Smooth muscle cell (in vitro differentiated cells): ENCODE measurements around the gene SMIM35. TPM values are rescaled to one million over a fixed set of nuclear protein-coding genes. Genes with fewer than 3 reads are reported as not detected.
"Not testable (repeated sequence)": the region's sequence is repeated elsewhere in the genome, so short reads cannot be mapped to it uniquely, and the experiment has no call there.

ENCODE experiments used
- DNase-seq: peaks from one replicate; lab custom pipeline; 2025; ENCODE audit not compliant: unreplicated experiment; lab: John Stamatoyannopoulos, UW
- H2AFZ ChIP-seq: fragments of 200-600 bp; sonication (generic); 2 replicates; pipeline ENCODE4 v1.6.0; 2016; ENCODE audit warnings: antibody characterized with exemption, low read depth, mild to moderate bottlenecking
- H3F3A ChIP-seq: fragments of 200-600 bp; sonication (generic); 2 replicates; pipeline ENCODE4 v1.6.0; 2017; ENCODE audit warnings: antibody characterized with exemption, low read depth
- H3K27ac ChIP-seq: fragments of 200-600 bp; sonication (generic); 2 replicates; pipeline ENCODE4 v1.5.1; 2016; ENCODE audit warnings: low read depth, mild to moderate bottlenecking
- H3K27me3 ChIP-seq: fragments of 200-600 bp; sonication (generic); 2 replicates; pipeline ENCODE4 v1.6.1; 2016; ENCODE audit warnings: low read depth, mild to moderate bottlenecking
- H3K36me3 ChIP-seq: fragments of 200-600 bp; sonication (generic); 2 replicates; pipeline ENCODE4 v1.5.1; 2016; ENCODE audit warnings: low read depth
- H3K4me1 ChIP-seq: fragments of 200-600 bp; sonication (generic); 2 replicates; pipeline ENCODE4 v1.5.1; 2016; ENCODE audit warnings: low read depth
- H3K4me2 ChIP-seq: fragments of 200-600 bp; sonication (generic); 2 replicates; pipeline ENCODE4 v1.6.0; 2016; ENCODE audit warnings: mild to moderate bottlenecking
- H3K4me3 ChIP-seq: fragments of 200-600 bp; sonication (generic); 2 replicates; pipeline ENCODE4 v1.5.1; 2016; ENCODE audit warnings: mild to moderate bottlenecking
- H3K79me2 ChIP-seq: fragments of 200-600 bp; sonication (generic); 2 replicates; pipeline ENCODE4 v1.6.0; 2016; ENCODE audit warnings: low read depth, mild to moderate bottlenecking
- H3K9ac ChIP-seq: fragments of 200-600 bp; sonication (generic); 2 replicates; pipeline ENCODE4 v1.6.0; 2016; ENCODE audit warnings: low read depth
- H3K9me3 ChIP-seq: fragments of 200-600 bp; sonication (generic); replicated peaks from 2 replicates; pipeline ENCODE4 v1.5.1; 2016; ENCODE audit warnings: low read depth
- H4K20me1 ChIP-seq: fragments of 200-600 bp; sonication (generic); 2 replicates; pipeline ENCODE4 v1.6.0; 2016; ENCODE audit warnings: low read depth
- WGBS: methylation state at CpG from one replicate; pipeline ENCODE4 v1.1.7; 2016; ENCODE audit warnings: low lambda C conversion rate; 5-methylcytosine and 5-hydroxymethylcytosine counted together
- polyA plus RNA-seq: library from polyadenylated mRNA; unstranded; fragments of >200 nt; fragmentation: Nextera tagmentation; extraction: Ambion mirVana; gene quantifications from 2 replicates; pipeline ENCODE4 v1.2.1, GENCODE V29; 2016
- total RNA-seq: library from RNA; depleted of rRNA; stranded (reverse); fragments of >200 nt; gene quantifications from 2 replicates; pipeline ENCODE4 v1.2.3, GENCODE V29; 2014
- TF ChIP-seq, protein P1 (sequence below): fragments of 200-600 bp; sonication (generic); IDR thresholded peaks from 2 replicates; pipeline ENCODE4 v1.5.1; 2017; ENCODE audit warnings: borderline replicate concordance, mild to moderate bottlenecking, antibody characterized with exemption; ENCODE audit not compliant: insufficient read depth, poor library complexity, severe bottlenecking

SMIM35 gene
- total and polyA plus RNA-seq, 2 experiments from 2014 or later = not detected

DNA sequence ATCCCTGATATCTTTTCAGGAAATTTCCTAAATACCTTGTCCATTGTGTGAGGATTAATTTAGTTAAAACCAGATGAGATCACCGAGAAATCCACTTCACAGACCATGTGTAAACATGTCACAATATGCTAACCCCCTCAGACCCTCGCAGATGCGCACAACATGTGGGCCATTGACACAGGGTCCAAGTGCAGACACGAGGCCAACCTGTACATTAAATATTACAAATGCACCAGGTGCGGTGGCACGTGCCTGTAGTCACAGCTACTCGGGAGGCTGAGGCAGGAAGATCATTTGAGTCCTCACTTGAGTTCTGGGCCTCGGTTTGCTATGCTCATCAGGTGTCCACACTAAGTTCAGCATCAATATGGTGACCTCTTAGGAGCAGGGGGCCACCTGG is 19.8 kb downstream of the SMIM35 start:
- Histone ChIP-seq H3K4me3 (no peak overlapping the region), H3K9me3 (no peaks in the 10 kb centered on the region), H3K4me1 (no peaks in the 10 kb centered on the region), H3K79me2 (no peaks in the 10 kb centered on the region), H2AFZ (no peak overlapping the region), H3K9ac (no peak overlapping the region), H4K20me1 (no peaks in the 10 kb centered on the region), H3K27me3 (peaks cover 5% of the 10 kb centered on the region), H3K36me3 (no peaks in the 10 kb centered on the region), H3F3A (no peaks in the 10 kb centered on the region), H3K27ac (no peak overlapping the region), H3K4me2 (no peak overlapping the region)
- DNase-seq = no peak
- TF ChIP-seq, protein P1, sequence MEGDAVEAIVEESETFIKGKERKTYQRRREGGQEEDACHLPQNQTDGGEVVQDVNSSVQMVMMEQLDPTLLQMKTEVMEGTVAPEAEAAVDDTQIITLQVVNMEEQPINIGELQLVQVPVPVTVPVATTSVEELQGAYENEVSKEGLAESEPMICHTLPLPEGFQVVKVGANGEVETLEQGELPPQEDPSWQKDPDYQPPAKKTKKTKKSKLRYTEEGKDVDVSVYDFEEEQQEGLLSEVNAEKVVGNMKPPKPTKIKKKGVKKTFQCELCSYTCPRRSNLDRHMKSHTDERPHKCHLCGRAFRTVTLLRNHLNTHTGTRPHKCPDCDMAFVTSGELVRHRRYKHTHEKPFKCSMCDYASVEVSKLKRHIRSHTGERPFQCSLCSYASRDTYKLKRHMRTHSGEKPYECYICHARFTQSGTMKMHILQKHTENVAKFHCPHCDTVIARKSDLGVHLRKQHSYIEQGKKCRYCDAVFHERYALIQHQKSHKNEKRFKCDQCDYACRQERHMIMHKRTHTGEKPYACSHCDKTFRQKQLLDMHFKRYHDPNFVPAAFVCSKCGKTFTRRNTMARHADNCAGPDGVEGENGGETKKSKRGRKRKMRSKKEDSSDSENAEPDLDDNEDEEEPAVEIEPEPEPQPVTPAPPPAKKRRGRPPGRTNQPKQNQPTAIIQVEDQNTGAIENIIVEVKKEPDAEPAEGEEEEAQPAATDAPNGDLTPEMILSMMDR = no peak
- WGBS = 91% methylated on average over 8 of the region's 8 CpGs

DNA sequence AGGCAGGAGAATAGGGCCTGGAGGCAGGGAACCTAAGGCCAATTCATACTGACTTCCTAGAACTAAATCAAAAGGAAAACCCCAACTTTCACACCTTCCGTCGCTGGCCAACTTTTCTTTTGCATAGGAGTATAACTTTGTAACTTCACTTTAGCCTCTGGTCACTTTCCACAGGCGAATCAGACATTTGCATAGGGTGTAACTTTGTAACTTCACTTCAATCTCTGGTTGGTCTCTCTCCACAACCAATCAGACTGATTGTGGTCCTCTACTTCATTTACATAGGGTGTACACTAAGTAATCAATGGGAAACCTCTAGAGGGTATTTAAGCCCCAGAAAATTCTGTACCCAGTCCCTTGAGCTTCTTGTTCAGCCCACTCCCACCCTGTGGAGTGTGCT is 21.4 kb downstream of the SMIM35 start:
- Histone ChIP-seq H3K4me1 (no peaks in the 10 kb centered on the region), H3K4me3 (no peak overlapping the region), H3K4me2 (no peak overlapping the region), H2AFZ (no peak overlapping the region), H3K9ac (no peak overlapping the region), H3F3A (no peaks in the 10 kb centered on the region), H3K9me3 (no peaks in the 10 kb centered on the region), H3K79me2 (no peaks in the 10 kb centered on the region), H3K27me3 (peaks cover 5% of the 10 kb centered on the region), H3K27ac (no peak overlapping the region), H3K36me3 (no peaks in the 10 kb centered on the region), H4K20me1 (no peaks in the 10 kb centered on the region)
- DNase-seq = no peak
- WGBS = 91% methylated on average over 3 of the region's 3 CpGs
- TF ChIP-seq, protein P1 = no peak

DNA sequence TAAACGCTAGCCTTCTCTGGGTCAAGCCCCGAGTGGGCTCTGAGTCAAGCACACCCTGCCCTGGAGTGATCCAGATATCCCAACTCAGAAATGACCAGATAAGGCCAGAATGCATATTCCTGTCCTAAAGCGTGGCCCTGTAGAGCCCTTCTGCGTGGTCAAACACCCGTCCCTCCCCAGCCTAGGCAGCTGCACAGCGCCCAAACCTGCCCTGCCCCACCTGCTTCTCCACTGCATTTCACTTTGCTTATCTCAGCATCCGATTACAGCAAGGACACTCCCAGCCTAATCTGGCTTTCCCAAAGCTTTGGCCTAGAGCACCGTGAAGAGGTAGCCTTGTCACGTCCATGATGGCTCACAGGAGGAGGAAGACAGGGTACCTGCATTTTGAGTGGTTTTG is 21.8 kb downstream of the SMIM35 start:
- Histone ChIP-seq H3K9ac (no peak overlapping the region), H3K4me1 (no peaks in the 10 kb centered on the region), H3F3A (no peaks in the 10 kb centered on the region), H3K27ac (no peak overlapping the region), H3K4me2 (no peak overlapping the region), H2AFZ (no peak overlapping the region), H3K4me3 (no peak overlapping the region), H4K20me1 (no peaks in the 10 kb centered on the region), H3K36me3 (no peaks in the 10 kb centered on the region), H3K9me3 (no peaks in the 10 kb centered on the region), H3K27me3 (peaks cover 5% of the 10 kb centered on the region), H3K79me2 (no peaks in the 10 kb centered on the region)
- WGBS = 86% methylated on average over 9 of the region's 9 CpGs
- TF ChIP-seq, protein P1 = no peak
- no peak for DNase-seq

DNA sequence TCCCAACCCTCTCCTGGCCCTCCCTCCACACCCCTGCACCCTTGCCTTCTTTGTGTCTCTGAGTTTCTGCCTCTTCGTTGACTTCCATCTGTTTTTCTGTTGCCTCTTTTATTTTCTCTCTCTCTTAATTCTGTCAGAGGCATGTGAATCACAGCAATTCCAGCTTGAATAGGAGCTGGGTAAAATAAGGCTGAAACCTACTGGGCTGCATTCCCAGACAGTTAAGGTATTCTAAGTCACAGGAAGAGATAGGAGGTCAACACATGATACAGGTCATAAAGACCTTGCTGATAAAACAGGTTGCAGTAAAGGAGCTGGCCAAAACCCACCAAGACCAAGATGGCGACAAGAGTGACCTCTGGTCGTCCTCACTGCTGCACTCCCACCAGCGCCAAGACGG is 24.1 kb downstream of the SMIM35 start:
- H3K27ac ChIP-seq, H3K4me1 ChIP-seq, DNase-seq, H3K4me3 ChIP-seq, H3K9me3 ChIP-seq, H3K79me2 ChIP-seq, H3K27me3 ChIP-seq, H3K36me3 ChIP-seq, H3F3A ChIP-seq, H3K4me2 ChIP-seq, H4K20me1 ChIP-seq, H3K9ac ChIP-seq, H2AFZ ChIP-seq: not testable (repeated sequence)
- WGBS = 90% methylated on average over 5 of the region's 5 CpGs

DNA sequence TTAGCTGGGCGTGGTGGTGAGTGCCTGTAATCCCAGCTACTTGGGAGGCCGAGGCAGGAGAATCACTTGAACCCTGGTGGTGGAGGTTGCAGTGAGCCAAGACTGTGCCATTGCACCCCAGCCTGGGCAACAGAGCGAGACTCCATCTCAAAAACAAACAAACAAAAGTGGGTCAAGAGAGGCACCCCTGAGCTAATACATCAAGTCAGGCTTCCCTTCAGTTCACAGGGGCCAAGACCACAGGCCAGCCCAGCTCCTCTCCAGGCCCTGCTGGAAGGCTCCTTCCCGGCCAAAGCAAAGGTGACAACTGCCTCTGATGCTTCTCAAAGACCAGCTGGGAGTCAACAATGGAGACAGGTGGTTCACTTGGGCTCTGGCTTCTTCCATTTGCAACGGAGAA is 24.6 kb downstream of the SMIM35 start:
- not testable (repeated sequence) for H3K4me1 ChIP-seq, H3K9me3 ChIP-seq, H2AFZ ChIP-seq, H3F3A ChIP-seq, H3K27ac ChIP-seq, DNase-seq, H4K20me1 ChIP-seq, H3K4me2 ChIP-seq, H3K36me3 ChIP-seq, H3K27me3 ChIP-seq, H3K4me3 ChIP-seq, H3K79me2 ChIP-seq, H3K9ac ChIP-seq
- 90% methylated on average over 5 of the region's 5 CpGs for WGBS
